K562 (cell line): ENCODE results near the gene PTGR3. TPM values are rescaled to one million over a fixed set of nuclear protein-coding genes. Genes with fewer than 3 reads are reported as not detected.

Source experiments
- ATAC-seq: fragments of 200-7000 bp; cut with Tn5 transposase; 3 replicates; pipeline ENCODE4 v1.9.1; 2020; ENCODE audit warnings: moderate library complexity
- BruUV-seq: library from RNA; stranded (reverse); fragments of 400-500 nt; replicated peaks from 2 replicates; lab custom pipeline; 2021; lab: Mats Ljungman, UMichigan
- CTCF ChIA-PET: fragments of 300-600 bp; formaldehyde crosslinking; extraction: SDS; loops from one replicate; lab custom pipeline; 2021; ENCODE audit warnings: low intra/inter-chr PET ratio; lab: Yijun Ruan, JAX
- POLR2A ChIA-PET: fragments of 300-600, 350-650 bp; sonication (Branson Sonifier 250); formaldehyde crosslinking; extraction: SDS; loops from one replicate; lab custom pipeline; 2021; ENCODE audit warnings: antibody characterized with exemption, inconsistent platforms; lab: Yijun Ruan, JAX
- DNase-seq, 4 experiments: peaks; one replicate each; pipeline versions ENCODE4 v3.0.0 to v3.0.0-alpha.2; 2011 to 2018; ENCODE audit warnings: low spot score in 3 of 4, mixed read lengths in 3 of 4; ENCODE audit errors: extremely low read depth in 1 of 4
- FAIRE-seq: peaks from 2 replicates; lab custom pipeline; 2011; peaks lifted over from hg19 to GRCh38; lab: Jason Lieb, UNC
- H2AFZ ChIP-seq: 2 replicates; pipeline ENCODE4 v1.6.0; 2011; ENCODE audit warnings: low read depth, low read length, control low read depth, inconsistent platforms
- H3K27ac ChIP-seq: fragments of 200-600 bp; 3 replicates; pipeline ENCODE4 v1.8.0; 2011; ENCODE audit warnings: low read depth, mild to moderate bottlenecking, control low read depth, inconsistent platforms, low read length, moderate library complexity, mixed read lengths; ENCODE audit errors: extremely low read depth
- H3K27me3 ChIP-seq, 2 experiments: fragments of 300-600 bp in 1 of 2; 2 replicates in 1 of 2; 3 replicates in 1 of 2; pipeline versions ENCODE4 v1.6.0 to v1.8.0; 2011; ENCODE audit warnings: inconsistent platforms in 2 of 2, low read length in 2 of 2, mild to moderate bottlenecking in 1 of 2, mixed read lengths in 1 of 2, moderate library complexity in 1 of 2; ENCODE audit not compliant: control insufficient read depth in 2 of 2, insufficient read depth in 2 of 2
- H3K36me3 ChIP-seq: fragments of 300-600 bp; 3 replicates; pipeline ENCODE4 v1.8.0; 2011; ENCODE audit warnings: mild to moderate bottlenecking, low read length, inconsistent platforms; ENCODE audit not compliant: control insufficient read depth, insufficient read depth
- H3K4me1 ChIP-seq, 2 experiments: fragments of 200-600 bp in 1 of 2; replicated peaks in 1 of 2; 2 replicates in 1 of 2; 3 replicates in 1 of 2; pipeline versions ENCODE4 v1.5.1 to v1.8.0; 2011; ENCODE audit warnings: inconsistent platforms in 2 of 2, low read length in 2 of 2, mild to moderate bottlenecking in 1 of 2, mixed read lengths in 1 of 2, moderate library complexity in 1 of 2; ENCODE audit not compliant: control insufficient read depth in 2 of 2, insufficient read depth in 2 of 2
- H3K4me2 ChIP-seq: 2 replicates; pipeline ENCODE4 v1.6.1; 2011; ENCODE audit warnings: low read length, control low read depth, inconsistent platforms, mixed read lengths; ENCODE audit not compliant: insufficient read depth
- H3K4me3 ChIP-seq: fragments of 200-600 bp; sonication (generic), shearing (Covaris generic); 2 replicates; pipeline ENCODE4 v1.5.1; 2016; ENCODE audit warnings: control low read depth, inconsistent platforms
- H3K79me2 ChIP-seq: fragments of 200-600 bp; 3 replicates; pipeline ENCODE4 v1.8.0; 2011; ENCODE audit warnings: low read length, inconsistent platforms; ENCODE audit not compliant: control insufficient read depth, insufficient read depth
- H3K9ac ChIP-seq, 2 experiments: 2 replicates each; pipeline versions ENCODE4 v1.6.0 to v1.6.1; 2011; ENCODE audit warnings: low read depth in 2 of 2, low read length in 2 of 2, control low read depth in 1 of 2, inconsistent platforms in 1 of 2, mild to moderate bottlenecking in 1 of 2, mixed read lengths in 1 of 2; ENCODE audit not compliant: insufficient read depth in 1 of 2
- H3K9me1 ChIP-seq: one replicate; pipeline ENCODE4 v1.6.0; 2011; ENCODE audit warnings: inconsistent platforms, mild to moderate bottlenecking, low read length, moderate library complexity; ENCODE audit not compliant: control insufficient read depth, insufficient read depth
- H3K9me3 ChIP-seq: replicated peaks from 2 replicates; pipeline ENCODE4 v1.5.1; 2011; ENCODE audit warnings: low read depth, low read length, inconsistent platforms; ENCODE audit not compliant: control insufficient read depth, insufficient read depth
- H4K20me1 ChIP-seq: replicated peaks from 2 replicates; pipeline ENCODE4 v1.6.1; 2011; ENCODE audit warnings: low read length, inconsistent platforms, mixed read lengths; ENCODE audit not compliant: control insufficient read depth, insufficient read depth
- BRD4 ChIP-seq: fragments of 200-600 bp; sonication (generic); IDR thresholded peaks from 2 replicates; pipeline ENCODE4 v1.6.1; 2017; ENCODE audit warnings: inconsistent platforms
- FIP1L1 ChIP-seq: fragments of 200-400 bp; formaldehyde crosslinking; IDR thresholded peaks from 2 replicates; pipeline ENCODE4 v1.6.1; 2018; ENCODE audit warnings: mild to moderate bottlenecking, low read depth, low read length; ENCODE audit not compliant: poor library complexity, severe bottlenecking
- JUND ChIP-seq, 2 experiments: IDR thresholded peaks; 2 replicates in 1 of 2; 3 replicates in 1 of 2; pipeline ENCODE4 v1.6.1; 2011; ENCODE audit warnings: borderline replicate concordance in 2 of 2, low read depth in 2 of 2, low read length in 2 of 2, improper control_type of control experiment in 1 of 2, missing biosample characterization in 1 of 2, missing genetic modification characterization in 1 of 2, missing genetic modification reagents in 1 of 2
- MAFK ChIP-seq: IDR thresholded peaks from 2 replicates; pipeline ENCODE4 v1.6.1; 2011; ENCODE audit warnings: low read length, improper control_type of control experiment
- NFRKB ChIP-seq: fragments of 450-650 bp; IDR thresholded peaks from 2 replicates; pipeline ENCODE4 v1.6.1; 2016; ENCODE audit warnings: low read depth
- PHB ChIP-seq: fragments of 250-450 bp; sonication (Bioruptor Pico); IDR thresholded peaks from 2 replicates; pipeline ENCODE4 v1.5.0; 2021
- ZNF507 ChIP-seq: conservative IDR thresholded peaks from 2 replicates; pipeline ENCODE4 v1.6.1; 2017; ENCODE audit warnings: missing genetic modification characterization, missing compliant biosample characterization
- WGBS: fragments of 100-300 bp; shearing (Covaris generic); methylation state at CpG from one replicate; pipeline ENCODE4 v1.1.6; 2016; ENCODE audit warnings: low coverage, mixed read lengths; ENCODE audit not compliant: insufficient coverage; ENCODE audit errors: missing lambda C conversion rate; 5-methylcytosine and 5-hydroxymethylcytosine counted together
- in situ Hi-C: fragments of 300-500 bp; cut with MboI; formaldehyde crosslinking; loops from 4 replicates; pipeline ENCODE4 v1.15.0; 2018; ENCODE audit warnings: inconsistent platforms, mixed read lengths
- intact Hi-C: fragments of 100-400 bp; cut with micrococcal nuclease; formaldehyde crosslinking; loops from 2 replicates; pipeline ENCODE4 v1.14.2; 2022
- polyA plus RNA-seq, 8 experiments: library from polyadenylated mRNA; depleted of rRNA in 4 of 8; stranded (reverse) in 5 of 8; unstranded in 3 of 8; fragments of >200 nt; fragmentation: Nextera tagmentation in 2 of 8; fragmentation: Illumina TruSeq in 1 of 8; extraction: Ambion mirVana in 2 of 8; extraction: Trizol in 1 of 8; gene quantifications; 2 replicates each; pipeline versions ENCODE4 v1.2.1 to v1.2.3, GENCODE V29; 2011 to 2014; ENCODE audit warnings: inconsistent platforms in 1 of 8, missing spikeins in 1 of 8
- total RNA-seq, 7 experiments: library from RNA; depleted of rRNA in 6 of 7; stranded (reverse); fragments of >200 nt in 6 of 7; fragmentation: Illumina TruSeq in 2 of 7; extraction: Trizol in 2 of 7; gene quantifications; 2 replicates each; pipeline versions ENCODE4 v1.2.1 to v1.2.3, GENCODE V29; 2011 to 2021; ENCODE audit warnings: low replicate concordance in 1 of 7
- TF ChIP-seq, protein P1 (sequence below), 2 experiments: fragments of 250-450 bp in 1 of 2; fragments of 450-650 bp in 1 of 2; sonication (Bioruptor Pico) in 1 of 2; IDR thresholded peaks; 2 replicates each; pipeline versions ENCODE4 v1.6.1 to v1.8.0; 2016 to 2021; ENCODE audit warnings: mild to moderate bottlenecking in 2 of 2, moderate library complexity in 2 of 2, missing compliant biosample characterization in 1 of 2, missing genetic modification characterization in 1 of 2
- TF ChIP-seq, protein P2 (sequence below): sonication (generic); formaldehyde crosslinking; IDR thresholded peaks from 2 replicates; pipeline ENCODE4 v1.4.0; 2020; ENCODE audit warnings: mild to moderate bottlenecking, missing genetic modification reagents
- TF ChIP-seq, protein P3 (sequence below): fragments of 250-450 bp; sonication (Bioruptor Pico); IDR thresholded peaks from 2 replicates; pipeline ENCODE4 v1.4.0; 2020; ENCODE audit warnings: mild to moderate bottlenecking, moderate library complexity, borderline replicate concordance

Gene PTGR3
- total and polyA plus RNA-seq, 9 of the 15 experiments (the other 6 are each of a cell fraction or from before 2014, with no cell fraction given) = 4.1 to 32.3 (median 15.3) TPM

DNA sequence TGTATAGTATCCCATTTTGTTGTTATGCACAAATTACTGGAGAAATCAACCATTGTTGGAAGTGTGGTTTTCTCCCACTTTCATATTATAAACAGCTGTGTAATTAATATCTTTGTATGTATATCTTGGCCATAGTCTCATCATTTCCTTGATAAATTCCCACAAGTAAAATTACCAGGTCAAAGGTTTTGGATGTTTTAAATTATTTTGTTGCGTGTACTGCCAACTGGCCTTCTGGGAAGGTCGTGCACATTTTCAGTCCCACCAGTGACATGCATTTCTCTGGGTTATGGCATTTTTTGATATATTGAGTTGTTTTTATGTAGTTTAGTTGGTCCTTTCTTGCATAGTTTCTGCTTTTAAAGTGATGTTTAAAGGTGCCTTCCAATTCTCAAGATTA is 43.2 kb upstream of the PTGR3 start:
- no peak overlapping the region for H3K27ac ChIP-seq
- no peak overlapping the region for H2AFZ ChIP-seq
- ATAC-seq (no peak), DNase-seq (no peak), FAIRE-seq (no peak)
- H3K9me3 ChIP-seq = no peaks in the 10 kb centered on the region
- H3K27me3 ChIP-seq = no peaks in the 10 kb centered on the region; a peak in 1 of 5 replicates
- no peak overlapping the region for H3K4me2 ChIP-seq
- H3K79me2 ChIP-seq = no peaks in the 10 kb centered on the region; the same call in 2 of the 3 replicates
- H3K9ac ChIP-seq = no peak overlapping the region
- TF ChIP-seq PHB (no peak), MAFK (no peak)
- H3K36me3 ChIP-seq = no peaks in the 10 kb centered on the region
- no TSS peak for BruUV-seq
- ChIA-PET CTCF (no interaction called here), POLR2A (no interaction called here)
- WGBS = 55% methylated on average over 2 of the region's 2 CpGs
- intact Hi-C loops = no loop called here
- no peaks in the 10 kb centered on the region; the same call in 1 of the 2 replicates for H4K20me1 ChIP-seq
- H3K9me1 ChIP-seq = no peaks in the 10 kb centered on the region
- in situ Hi-C loops = no loop called here
- peaks cover 0 to 11% of the 10 kb centered on the region in 2 experiments; a peak in 2 of 5 replicates for H3K4me1 ChIP-seq
- H3K4me3 ChIP-seq = no peak overlapping the region

DNA sequence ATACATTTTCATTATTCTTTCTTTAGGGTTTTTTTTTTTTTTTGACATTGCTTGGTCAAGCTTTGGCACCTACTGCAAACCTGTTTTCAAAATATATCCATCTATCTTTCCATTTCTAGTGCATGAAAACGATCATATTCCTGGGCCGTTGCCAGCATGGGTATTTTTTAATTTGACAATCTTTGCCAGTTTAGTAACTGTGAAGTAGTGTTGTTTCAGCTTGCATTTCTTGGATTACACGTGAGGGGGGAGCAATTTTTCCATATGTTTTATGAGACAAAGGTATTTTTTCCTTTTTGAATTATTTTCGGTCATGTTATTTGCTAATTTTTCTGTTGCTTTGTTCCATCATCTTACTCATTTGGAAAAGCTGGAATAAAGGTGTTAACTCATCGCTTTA is 42.5 kb upstream of the PTGR3 start:
- Histone ChIP-seq H4K20me1 (no peaks in the 10 kb centered on the region; the same call in 1 of the 2 replicates), H3K9me1 (no peaks in the 10 kb centered on the region)
- no TSS peak for BruUV-seq
- TF ChIP-seq, protein P1, sequence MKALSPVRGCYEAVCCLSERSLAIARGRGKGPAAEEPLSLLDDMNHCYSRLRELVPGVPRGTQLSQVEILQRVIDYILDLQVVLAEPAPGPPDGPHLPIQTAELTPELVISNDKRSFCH (CRISPR knock-in tag; IDR thresholded peaks at IDR 0.05) = no peak
- TF ChIP-seq, protein P1 (tag; IDR thresholded peaks at IDR 0.05) = no peak
- TF ChIP-seq BRD4 = no peak
- TF ChIP-seq, protein P2, sequence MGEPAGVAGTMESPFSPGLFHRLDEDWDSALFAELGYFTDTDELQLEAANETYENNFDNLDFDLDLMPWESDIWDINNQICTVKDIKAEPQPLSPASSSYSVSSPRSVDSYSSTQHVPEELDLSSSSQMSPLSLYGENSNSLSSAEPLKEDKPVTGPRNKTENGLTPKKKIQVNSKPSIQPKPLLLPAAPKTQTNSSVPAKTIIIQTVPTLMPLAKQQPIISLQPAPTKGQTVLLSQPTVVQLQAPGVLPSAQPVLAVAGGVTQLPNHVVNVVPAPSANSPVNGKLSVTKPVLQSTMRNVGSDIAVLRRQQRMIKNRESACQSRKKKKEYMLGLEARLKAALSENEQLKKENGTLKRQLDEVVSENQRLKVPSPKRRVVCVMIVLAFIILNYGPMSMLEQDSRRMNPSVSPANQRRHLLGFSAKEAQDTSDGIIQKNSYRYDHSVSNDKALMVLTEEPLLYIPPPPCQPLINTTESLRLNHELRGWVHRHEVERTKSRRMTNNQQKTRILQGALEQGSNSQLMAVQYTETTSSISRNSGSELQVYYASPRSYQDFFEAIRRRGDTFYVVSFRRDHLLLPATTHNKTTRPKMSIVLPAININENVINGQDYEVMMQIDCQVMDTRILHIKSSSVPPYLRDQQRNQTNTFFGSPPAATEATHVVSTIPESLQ (CRISPR knock-in tag) = no peak
- TF ChIP-seq NFRKB = no peak
- TF ChIP-seq, protein P3, sequence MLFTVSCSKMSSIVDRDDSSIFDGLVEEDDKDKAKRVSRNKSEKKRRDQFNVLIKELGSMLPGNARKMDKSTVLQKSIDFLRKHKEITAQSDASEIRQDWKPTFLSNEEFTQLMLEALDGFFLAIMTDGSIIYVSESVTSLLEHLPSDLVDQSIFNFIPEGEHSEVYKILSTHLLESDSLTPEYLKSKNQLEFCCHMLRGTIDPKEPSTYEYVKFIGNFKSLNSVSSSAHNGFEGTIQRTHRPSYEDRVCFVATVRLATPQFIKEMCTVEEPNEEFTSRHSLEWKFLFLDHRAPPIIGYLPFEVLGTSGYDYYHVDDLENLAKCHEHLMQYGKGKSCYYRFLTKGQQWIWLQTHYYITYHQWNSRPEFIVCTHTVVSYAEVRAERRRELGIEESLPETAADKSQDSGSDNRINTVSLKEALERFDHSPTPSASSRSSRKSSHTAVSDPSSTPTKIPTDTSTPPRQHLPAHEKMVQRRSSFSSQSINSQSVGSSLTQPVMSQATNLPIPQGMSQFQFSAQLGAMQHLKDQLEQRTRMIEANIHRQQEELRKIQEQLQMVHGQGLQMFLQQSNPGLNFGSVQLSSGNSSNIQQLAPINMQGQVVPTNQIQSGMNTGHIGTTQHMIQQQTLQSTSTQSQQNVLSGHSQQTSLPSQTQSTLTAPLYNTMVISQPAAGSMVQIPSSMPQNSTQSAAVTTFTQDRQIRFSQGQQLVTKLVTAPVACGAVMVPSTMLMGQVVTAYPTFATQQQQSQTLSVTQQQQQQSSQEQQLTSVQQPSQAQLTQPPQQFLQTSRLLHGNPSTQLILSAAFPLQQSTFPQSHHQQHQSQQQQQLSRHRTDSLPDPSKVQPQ = no peak
- TF ChIP-seq JUND (IDR thresholded peaks at IDR 0.05; ENCODE audit: borderline replicate concordance, low read depth, low read length) = no peak
- no peak for TF ChIP-seq JUND (tag; IDR thresholded peaks at IDR 0.05; ENCODE audit: borderline replicate concordance, low read depth, low read length)
- no peak for TF ChIP-seq ZNF507 (tag)
- no peak for TF ChIP-seq FIP1L1

More for the DNA sequence above, 42.5 kb upstream of the PTGR3 start:
- in situ Hi-C loops = no loop called here
- no peaks in the 10 kb centered on the region for H3K9me3 ChIP-seq
- H3K4me3 ChIP-seq = no peak overlapping the region
- CTCF ChIA-PET = no interaction called here
- intact Hi-C loops = no loop called here
- H3K27ac ChIP-seq = no peak overlapping the region
- H3K9ac ChIP-seq = no peak overlapping the region
- DNase-seq (no peak), ATAC-seq (no peak), FAIRE-seq (no peak)
- no peaks in the 10 kb centered on the region for H3K36me3 ChIP-seq
- H3K79me2 ChIP-seq = no peaks in the 10 kb centered on the region; the same call in 2 of the 3 replicates
- H3K4me1 ChIP-seq = peaks cover 0 to 11% of the 10 kb centered on the region in 2 experiments; a peak in 3 of 5 replicates
- H3K4me2 ChIP-seq = no peak overlapping the region
- POLR2A ChIA-PET = no interaction called here
- H3K27me3 ChIP-seq = no peaks in the 10 kb centered on the region; a peak in 1 of 5 replicates
- no peak overlapping the region for H2AFZ ChIP-seq
- WGBS = 34% methylated on average over 5 of the region's 5 CpGs
